ENCODE data around the gene SAMD8.
"Not testable (repeated sequence)": the region's sequence is repeated elsewhere in the genome, so short reads cannot be mapped to it uniquely, and the experiment has no call there.

SAMD8 gene

DNA sequence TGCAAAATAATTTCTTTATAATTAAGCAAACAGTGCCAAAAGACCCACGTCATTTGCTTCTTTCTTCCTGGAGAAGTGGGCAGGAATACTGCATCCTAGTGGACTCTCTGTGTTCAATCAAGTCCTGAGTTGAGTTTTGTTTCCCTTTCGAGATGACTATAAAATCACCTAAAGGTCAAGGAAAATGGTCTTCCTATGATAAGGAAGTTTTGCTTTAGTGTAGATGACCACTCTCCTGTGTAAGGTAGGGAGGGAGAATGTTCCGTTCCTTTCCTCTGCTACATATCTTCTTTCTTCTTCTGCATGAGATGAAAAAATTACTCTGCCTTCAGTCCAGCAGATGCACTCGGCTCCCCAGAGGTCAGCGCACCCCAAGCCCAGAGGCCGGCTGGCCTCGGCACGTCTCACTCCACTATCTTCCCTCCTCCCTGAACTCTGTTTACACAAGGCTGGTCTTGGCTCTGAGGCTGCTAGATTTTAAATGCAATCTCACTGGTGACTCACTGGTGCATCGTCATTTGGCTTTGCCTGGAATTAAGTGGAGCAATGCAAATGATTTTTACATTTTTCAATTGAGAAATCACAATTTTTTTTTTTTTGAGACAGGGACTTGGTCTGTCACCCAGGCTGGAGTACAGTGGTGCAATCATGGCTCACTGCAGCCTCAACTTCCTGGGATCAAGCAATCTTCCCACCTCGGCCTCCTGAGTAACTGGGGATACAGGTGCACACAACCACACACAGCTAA, 80.5 kb downstream of the SAMD8 start:
- Histone ChIP-seq H3K4me3 (ENCODE audit: low read length in 2 of 2) (no peak overlapping the region), H3K4me2 (ENCODE audit: insufficient read depth, low read length, poor library complexity, severe bottlenecking) (no peak overlapping the region), H2BK5ac (ENCODE audit: low read length) (no peak overlapping the region), H3K9me3 (replicated peaks in 1 of 2; ENCODE audit: control insufficient read depth in 2 of 2, insufficient read depth in 1 of 2, low read depth in 1 of 2, low read length in 2 of 2) (no peaks in the 10 kb centered on the region), H3K36me3 (replicated peaks in 1 of 2; ENCODE audit: control insufficient read depth in 2 of 2, insufficient read depth in 2 of 2, low read length in 2 of 2) (no peaks in the 10 kb centered on the region), H3K14ac (ENCODE audit: low read length) (no peak overlapping the region), H3K4me1 (ENCODE audit: control insufficient read depth in 2 of 2, insufficient read depth in 1 of 2, low read depth in 1 of 2, low read length in 2 of 2) (peaks cover 0 to 2% of the 10 kb centered on the region in 2 donors), H2BK120ac (ENCODE audit: low read depth, low read length) (no peak overlapping the region), H4K8ac (ENCODE audit: low read depth, low read length) (no peak overlapping the region), H2BK12ac (ENCODE audit: low read length) (no peak overlapping the region), H2BK15ac (ENCODE audit: low read length) (no peak overlapping the region), H3K27ac (replicated peaks; ENCODE audit: low read length) (no peak overlapping the region), H3K79me1 (ENCODE audit: low read depth, low read length) (no peaks in the 10 kb centered on the region), H2AK5ac (ENCODE audit: low read depth, low read length) (no peak overlapping the region), H3K9ac (ENCODE audit: low read depth, low read length, poor library complexity) (no peak overlapping the region), H3K23ac (ENCODE audit: low read depth, low read length, poor library complexity) (no peak overlapping the region), H3K18ac (ENCODE audit: low read length) (no peak overlapping the region), H3K27me3 (ENCODE audit: control insufficient read depth in 3 of 3, insufficient read depth in 3 of 3, low read depth in 1 of 3, low read length in 3 of 3) (no peaks in the 10 kb centered on the region), H2AFZ (ENCODE audit: low read length) (no peak overlapping the region), H3K4ac (ENCODE audit: low read length) (no peak overlapping the region), H4K91ac (ENCODE audit: low read depth, low read length, poor library complexity) (no peak overlapping the region)
- no peak for DNase-seq (ENCODE audit: low spot score)
- no CpG with 5 or more reads among the region's 10 CpGs for WGBS, 2 donors (ENCODE audit: extremely low coverage in 2 of 2, insufficient read length in 2 of 2, insufficient replicate concordance in 1 of 2)

- not testable (repeated sequence) for H2BK15ac ChIP-seq (ENCODE audit: low read length); H2BK120ac ChIP-seq (ENCODE audit: low read depth, low read length); H2AFZ ChIP-seq (ENCODE audit: low read length); H3K9ac ChIP-seq (ENCODE audit: low read depth, low read length, poor library complexity); H3K9me3 ChIP-seq (replicated peaks in 1 of 2; ENCODE audit: control insufficient read depth in 2 of 2, insufficient read depth in 1 of 2, low read depth in 1 of 2, low read length in 2 of 2); H3K4me3 ChIP-seq (ENCODE audit: low read length in 2 of 2); H2BK12ac ChIP-seq (ENCODE audit: low read length); DNase-seq (ENCODE audit: low spot score); H3K27ac ChIP-seq (replicated peaks; ENCODE audit: low read length); H3K4me2 ChIP-seq (ENCODE audit: insufficient read depth, low read length, poor library complexity, severe bottlenecking); H3K23ac ChIP-seq (ENCODE audit: low read depth, low read length, poor library complexity); H2BK5ac ChIP-seq (ENCODE audit: low read length); H2AK5ac ChIP-seq (ENCODE audit: low read depth, low read length); H3K36me3 ChIP-seq (replicated peaks in 1 of 2; ENCODE audit: control insufficient read depth in 2 of 2, insufficient read depth in 2 of 2, low read length in 2 of 2); H3K14ac ChIP-seq (ENCODE audit: low read length); H4K8ac ChIP-seq (ENCODE audit: low read depth, low read length); H3K4me1 ChIP-seq (ENCODE audit: control insufficient read depth in 2 of 2, insufficient read depth in 1 of 2, low read depth in 1 of 2, low read length in 2 of 2); H3K27me3 ChIP-seq (ENCODE audit: control insufficient read depth in 3 of 3, insufficient read depth in 3 of 3, low read depth in 1 of 3, low read length in 3 of 3); H3K4ac ChIP-seq (ENCODE audit: low read length); H3K79me1 ChIP-seq (ENCODE audit: low read depth, low read length); H3K18ac ChIP-seq (ENCODE audit: low read length); H4K91ac ChIP-seq (ENCODE audit: low read depth, low read length, poor library complexity)
- no CpG with 5 or more reads among the region's 4 CpGs for whole genome bisulfite sequencing, 2 donors (ENCODE audit: extremely low coverage in 2 of 2, insufficient read length in 2 of 2, insufficient replicate concordance in 1 of 2)
Measured at GRCh38 chr10:75194625-75195024, 83.2 kb downstream of the SAMD8 start.

- Histone ChIP-seq H3K79me1 (ENCODE audit: low read depth, low read length) (no peaks in the 10 kb centered on the region), H3K4me1 (ENCODE audit: control insufficient read depth in 2 of 2, insufficient read depth in 1 of 2, low read depth in 1 of 2, low read length in 2 of 2) (peaks cover 0 to 5% of the 10 kb centered on the region in 2 donors), H2BK5ac (ENCODE audit: low read length) (no peak overlapping the region), H2BK15ac (ENCODE audit: low read length) (no peak overlapping the region), H3K14ac (ENCODE audit: low read length) (no peak overlapping the region), H3K4me2 (ENCODE audit: insufficient read depth, low read length, poor library complexity, severe bottlenecking) (no peak overlapping the region), H3K4ac (ENCODE audit: low read length) (no peak overlapping the region), H2AK5ac (ENCODE audit: low read depth, low read length) (no peak overlapping the region), H3K36me3 (replicated peaks in 1 of 2; ENCODE audit: control insufficient read depth in 2 of 2, insufficient read depth in 2 of 2, low read length in 2 of 2) (no peaks in the 10 kb centered on the region), H3K9me3 (replicated peaks in 1 of 2; ENCODE audit: control insufficient read depth in 2 of 2, insufficient read depth in 1 of 2, low read depth in 1 of 2, low read length in 2 of 2) (no peaks in the 10 kb centered on the region), H3K23ac (ENCODE audit: low read depth, low read length, poor library complexity) (no peak overlapping the region), H4K91ac (ENCODE audit: low read depth, low read length, poor library complexity) (no peak overlapping the region), H2BK120ac (ENCODE audit: low read depth, low read length) (no peak overlapping the region), H4K8ac (ENCODE audit: low read depth, low read length) (no peak overlapping the region), H2BK12ac (ENCODE audit: low read length) (no peak overlapping the region), H3K9ac (ENCODE audit: low read depth, low read length, poor library complexity) (no peak overlapping the region), H2AFZ (ENCODE audit: low read length) (no peak overlapping the region), H3K27me3 (ENCODE audit: control insufficient read depth in 3 of 3, insufficient read depth in 3 of 3, low read depth in 1 of 3, low read length in 3 of 3) (no peaks in the 10 kb centered on the region), H3K27ac (replicated peaks; ENCODE audit: low read length) (no peak overlapping the region), H3K4me3 (ENCODE audit: low read length in 2 of 2) (no peak overlapping the region), H3K18ac (ENCODE audit: low read length) (no peak overlapping the region)
- no CpG with 5 or more reads among the region's 6 CpGs for WGBS, 2 donors (ENCODE audit: extremely low coverage in 2 of 2, insufficient read length in 2 of 2, insufficient replicate concordance in 1 of 2)
- DNase-seq (ENCODE audit: low spot score): no peak
Measured at GRCh38 chr10:75195035-75195763, 83.7 kb downstream of the SAMD8 start.

GRCh38 chr10:75197066-75197465, 85.6 kb downstream of the SAMD8 start:
- Histone ChIP-seq H2AK5ac (ENCODE audit: low read depth, low read length) (no peak overlapping the region), H2BK12ac (ENCODE audit: low read length) (no peak overlapping the region), H3K14ac (ENCODE audit: low read length) (no peak overlapping the region), H2BK5ac (ENCODE audit: low read length) (no peak overlapping the region), H3K4me2 (ENCODE audit: insufficient read depth, low read length, poor library complexity, severe bottlenecking) (no peak overlapping the region), H3K9me3 (replicated peaks in 1 of 2; ENCODE audit: control insufficient read depth in 2 of 2, insufficient read depth in 1 of 2, low read depth in 1 of 2, low read length in 2 of 2) (no peaks in the 10 kb centered on the region), H2BK120ac (ENCODE audit: low read depth, low read length) (no peak overlapping the region), H4K91ac (ENCODE audit: low read depth, low read length, poor library complexity) (no peak overlapping the region), H4K8ac (ENCODE audit: low read depth, low read length) (no peak overlapping the region), H3K18ac (ENCODE audit: low read length) (no peak overlapping the region), H3K4me3 (ENCODE audit: low read length in 2 of 2) (no peak overlapping the region), H3K9ac (ENCODE audit: low read depth, low read length, poor library complexity) (no peak overlapping the region), H3K4ac (ENCODE audit: low read length) (no peak overlapping the region), H3K27me3 (ENCODE audit: control insufficient read depth in 3 of 3, insufficient read depth in 3 of 3, low read depth in 1 of 3, low read length in 3 of 3) (no peaks in the 10 kb centered on the region), H3K79me1 (ENCODE audit: low read depth, low read length) (no peaks in the 10 kb centered on the region), H2AFZ (ENCODE audit: low read length) (no peak overlapping the region), H2BK15ac (ENCODE audit: low read length) (no peak overlapping the region), H3K27ac (replicated peaks; ENCODE audit: low read length) (no peak overlapping the region), H3K4me1 (ENCODE audit: control insufficient read depth in 2 of 2, insufficient read depth in 1 of 2, low read depth in 1 of 2, low read length in 2 of 2) (peaks cover 0 to 5% of the 10 kb centered on the region in 2 donors), H3K36me3 (replicated peaks in 1 of 2; ENCODE audit: control insufficient read depth in 2 of 2, insufficient read depth in 2 of 2, low read length in 2 of 2) (no peaks in the 10 kb centered on the region), H3K23ac (ENCODE audit: low read depth, low read length, poor library complexity) (no peak overlapping the region)
- no peak for DNase-seq (ENCODE audit: low spot score)
- WGBS, 2 donors (ENCODE audit: extremely low coverage in 2 of 2, insufficient read length in 2 of 2, insufficient replicate concordance in 1 of 2): no CpG with 5 or more reads among the region's 3 CpGs
